ENCODE measurements around the gene FLT1.

- TF ChIP-seq ZNF274 (IDR thresholded peaks at IDR 0.05; ENCODE audit: low read depth, low read length): no peak
- TF ChIP-seq YY1 (IDR thresholded peaks at IDR 0.05; ENCODE audit: insufficient read depth, insufficient read length): no peak
- no peak for TF ChIP-seq SUZ12 (IDR thresholded peaks at IDR 0.05; ENCODE audit: extremely low read depth, insufficient read depth, insufficient read length)
Measured at GRCh38 chr13:28531077-28531844, 36.3 kb upstream of the FLT1 start.

All from NT2/D1 (cell line).